GM18907 (cell line): Measurements from ENCODE around the gene KIFAP3.
"Not testable (repeated sequence)": the region's sequence is repeated elsewhere in the genome, so short reads cannot be mapped to it uniquely, and the experiment has no call there.

Experiments used
- ATAC-seq: cut with Tn5 transposase; IDR thresholded peaks from one replicate; pipeline ENCODE4 v1.9.1; 2021; ENCODE audit warnings: mild to moderate bottlenecking, moderate library complexity; ENCODE audit not compliant: unreplicated experiment

The KIFAP3 gene

DNA sequence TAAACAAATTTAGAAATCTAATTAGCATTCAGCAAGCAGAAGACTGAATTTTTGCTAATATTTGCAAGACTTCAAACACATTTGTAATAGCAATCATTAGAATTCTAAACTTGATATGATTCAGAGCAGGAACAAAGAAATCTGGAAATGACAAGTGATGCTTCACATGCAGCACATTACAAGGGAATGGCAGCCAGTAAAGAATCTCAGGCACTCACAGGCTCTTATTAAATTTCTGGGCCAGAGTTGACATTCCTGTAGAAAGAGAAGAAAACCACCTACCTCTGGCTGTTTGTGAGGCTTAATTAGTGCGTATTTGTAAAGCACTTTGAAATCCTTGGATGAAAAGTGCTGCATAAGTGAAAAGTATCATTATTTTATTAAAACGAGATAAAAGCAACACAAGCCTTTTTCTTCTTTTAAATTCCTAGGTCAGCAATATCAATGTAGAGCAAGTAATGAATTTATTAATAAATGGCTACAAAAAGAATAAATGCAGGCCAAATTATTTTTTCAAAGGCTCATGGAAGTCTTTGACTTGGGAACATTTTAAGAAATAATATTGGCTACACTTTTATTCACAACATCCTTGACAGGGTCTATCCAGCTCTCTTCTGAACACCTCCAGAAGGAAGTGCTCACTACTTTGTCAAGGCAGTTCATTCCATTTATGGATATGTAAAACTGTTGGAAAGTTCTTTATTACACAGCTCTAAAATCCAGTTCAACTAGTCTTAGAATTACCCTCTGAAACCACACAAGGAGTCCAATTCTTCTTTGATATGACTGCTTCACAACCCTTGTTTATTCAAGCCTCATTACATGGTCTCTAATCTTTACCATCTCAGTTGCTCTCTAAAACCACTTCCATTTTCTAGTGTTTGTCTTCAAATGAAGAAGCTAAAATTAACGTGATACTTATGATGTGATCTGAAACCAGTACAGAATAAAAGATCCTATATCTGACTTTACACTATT lies 148.7 kb downstream of the KIFAP3 start:
- ATAC-seq, result peak; percentile 54

DNA sequence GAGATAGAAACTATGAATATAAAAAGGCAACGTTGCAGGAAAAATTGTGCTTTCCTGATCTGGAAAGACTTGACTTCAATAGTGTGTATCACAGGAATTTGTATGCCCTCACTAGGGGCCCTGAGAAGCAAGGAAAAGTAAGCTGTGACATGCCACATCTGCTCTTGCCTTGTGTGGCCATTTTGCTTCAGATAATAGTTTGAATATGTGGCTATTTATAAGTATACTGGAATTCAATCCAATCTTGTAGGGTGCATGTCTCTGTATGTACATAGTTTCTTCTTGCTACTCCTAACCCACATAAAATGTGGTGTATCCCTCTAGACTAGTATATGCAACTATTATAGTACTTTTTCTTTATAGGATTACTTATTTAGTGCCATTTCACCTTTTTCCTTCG lies 149.7 kb downstream of the KIFAP3 start:
- ATAC-seq, result no peak

DNA sequence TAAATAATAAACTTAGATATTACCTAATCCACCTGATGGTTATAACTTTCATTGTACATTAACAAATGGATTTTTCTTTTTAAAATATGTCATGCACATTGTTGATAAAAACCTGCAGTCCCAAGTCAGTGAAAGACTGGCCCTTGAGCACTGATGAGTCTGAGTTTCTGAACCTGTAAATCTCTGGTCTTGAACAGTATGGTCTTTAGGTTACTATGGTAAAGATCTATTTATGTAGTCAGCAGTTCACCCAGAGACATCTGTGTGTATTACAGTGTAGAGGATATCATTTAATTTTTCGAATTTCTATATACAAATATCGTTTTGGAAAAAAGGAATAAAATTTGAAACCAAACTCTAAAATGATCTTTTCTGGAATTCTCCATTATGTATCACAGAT lies 150.4 kb downstream of the KIFAP3 start:
- no peak for ATAC-seq

DNA sequence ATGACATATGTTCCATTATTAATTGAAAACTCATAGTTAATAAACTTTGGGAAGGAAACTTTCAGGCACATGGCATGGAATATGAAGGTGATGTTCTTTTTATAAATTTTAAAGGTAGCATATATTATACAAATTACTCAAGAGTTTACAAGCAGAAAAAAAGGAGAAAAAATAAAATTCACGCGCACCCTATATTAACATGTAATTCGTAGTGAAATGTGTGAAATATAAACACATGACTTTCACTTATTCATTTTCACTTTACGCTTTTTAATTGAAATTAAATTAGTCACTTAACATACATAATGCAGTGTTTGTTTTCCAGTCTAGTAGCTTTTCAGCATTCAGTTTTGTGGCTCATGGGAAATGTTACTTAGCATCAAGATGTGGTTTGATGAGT lies 153.4 kb downstream of the KIFAP3 start:
- no peak for ATAC-seq

DNA sequence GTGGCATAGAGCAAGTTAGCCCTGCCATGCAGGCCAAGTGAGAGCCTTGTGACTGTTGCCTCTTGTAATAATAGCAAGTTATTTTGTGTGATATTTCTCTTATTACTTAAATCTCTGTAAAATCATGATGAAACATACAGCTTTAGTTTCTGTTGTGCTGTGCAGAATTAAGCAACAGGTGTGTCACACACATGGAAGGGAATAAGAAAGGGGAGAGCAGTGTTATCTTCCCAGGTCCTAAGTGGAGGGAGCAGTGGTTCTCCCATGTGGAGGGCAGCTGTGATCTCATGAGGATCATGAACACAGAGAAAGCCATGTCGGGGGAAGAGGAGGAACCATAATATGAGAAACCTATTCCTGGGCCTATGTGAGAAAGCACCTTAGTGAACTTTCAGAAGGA lies 155.6 kb downstream of the KIFAP3 start:
- ATAC-seq, result no peak

DNA sequence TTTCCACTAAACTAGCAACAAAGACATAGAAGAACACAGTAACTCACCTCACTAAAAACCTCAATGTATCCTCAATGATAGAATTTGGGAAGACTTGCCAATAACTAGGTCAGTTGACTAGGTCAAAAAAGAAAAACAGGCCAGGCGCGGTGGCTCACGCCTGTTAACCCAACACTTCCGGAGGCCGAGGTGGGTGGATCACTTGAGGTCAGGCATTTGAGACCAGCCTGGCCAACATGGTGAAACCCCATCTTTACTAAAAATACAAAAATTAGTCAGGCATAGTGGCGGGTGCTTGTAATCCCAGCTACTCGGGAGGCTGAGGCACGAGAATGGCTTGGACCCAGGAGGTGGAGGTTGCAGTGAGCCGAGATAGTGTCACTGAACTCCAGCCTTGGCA lies 156.3 kb downstream of the KIFAP3 start:
- ATAC-seq, result not testable (repeated sequence)

DNA sequence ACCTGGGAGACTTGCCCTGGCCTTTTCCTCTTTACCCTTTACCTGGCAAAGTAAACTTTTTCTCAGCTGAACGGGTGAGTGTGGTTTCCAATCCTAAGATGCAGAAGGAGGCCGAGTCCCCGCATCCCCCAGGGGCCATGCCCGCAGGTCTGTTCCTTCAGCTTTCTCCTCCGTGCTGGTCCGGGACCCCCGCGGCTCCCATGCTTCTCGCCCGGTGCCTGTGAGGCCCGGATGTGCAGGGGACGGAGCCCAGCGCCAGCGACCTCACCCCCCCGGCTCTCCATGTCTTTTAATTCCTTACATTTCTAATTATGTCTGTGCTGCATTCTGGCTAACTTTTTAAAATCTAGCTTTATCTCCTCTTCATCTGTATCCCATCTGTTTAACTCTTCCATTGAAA lies 159.3 kb downstream of the KIFAP3 start:
- no peak for ATAC-seq

DNA sequence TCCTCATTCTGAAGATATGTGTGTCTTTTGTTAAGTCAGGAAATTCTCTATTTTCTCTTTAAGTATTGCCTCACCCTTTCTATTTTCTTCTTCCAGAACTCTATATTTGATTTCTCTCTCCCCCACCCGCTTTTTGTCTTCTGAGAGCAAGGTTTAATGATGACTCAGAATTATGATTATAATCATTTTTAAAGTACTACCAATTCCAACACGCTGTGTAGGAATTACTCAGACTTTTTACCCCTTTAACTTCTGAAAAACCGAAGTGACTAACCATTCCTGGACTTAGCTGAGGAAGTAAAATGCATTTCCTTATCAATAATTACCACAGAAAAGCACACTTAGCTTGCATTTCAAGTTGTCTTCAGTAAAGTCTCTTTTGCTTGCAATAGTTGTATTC lies 160.0 kb downstream of the KIFAP3 start:
- no peak for ATAC-seq

DNA sequence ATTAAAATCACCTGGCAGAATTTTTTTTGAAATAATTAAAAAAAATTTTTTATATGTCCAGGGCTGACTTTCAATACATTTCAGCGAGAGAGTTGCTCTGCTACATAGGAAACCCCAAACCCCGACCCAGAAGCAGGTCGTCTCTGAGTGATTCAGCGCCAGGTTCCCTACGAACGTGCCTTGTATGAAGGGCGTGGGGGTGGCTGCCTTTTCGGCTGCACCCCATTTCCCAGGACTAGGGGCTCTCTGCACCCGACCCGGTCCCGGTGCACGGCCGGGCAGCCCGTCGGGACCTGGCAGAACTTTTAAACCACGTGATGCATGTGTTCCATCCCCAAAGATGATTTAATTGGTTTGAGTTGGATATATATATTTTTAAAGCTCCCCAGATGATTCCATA lies 165.0 kb downstream of the KIFAP3 start:
- ATAC-seq, result no peak

DNA sequence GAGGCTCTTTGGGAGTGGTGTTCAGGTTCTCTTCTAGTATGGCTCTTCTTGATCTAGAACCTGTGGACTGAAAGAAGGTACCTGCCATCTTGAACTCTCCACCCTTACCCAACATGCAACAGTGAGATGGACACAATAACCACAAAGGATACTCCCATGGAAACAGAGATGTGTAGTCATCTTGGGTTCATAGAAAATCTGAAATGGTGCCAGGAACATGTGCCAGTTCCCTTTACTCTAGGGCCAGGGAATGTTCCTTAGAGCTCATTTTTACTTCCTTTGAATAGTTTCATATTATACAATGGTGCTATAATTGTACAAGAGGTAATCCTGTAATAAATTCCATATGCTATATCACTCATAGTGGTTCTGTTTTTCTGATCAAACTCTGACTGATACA lies 167.6 kb downstream of the KIFAP3 start:
- ATAC-seq, result no peak

DNA sequence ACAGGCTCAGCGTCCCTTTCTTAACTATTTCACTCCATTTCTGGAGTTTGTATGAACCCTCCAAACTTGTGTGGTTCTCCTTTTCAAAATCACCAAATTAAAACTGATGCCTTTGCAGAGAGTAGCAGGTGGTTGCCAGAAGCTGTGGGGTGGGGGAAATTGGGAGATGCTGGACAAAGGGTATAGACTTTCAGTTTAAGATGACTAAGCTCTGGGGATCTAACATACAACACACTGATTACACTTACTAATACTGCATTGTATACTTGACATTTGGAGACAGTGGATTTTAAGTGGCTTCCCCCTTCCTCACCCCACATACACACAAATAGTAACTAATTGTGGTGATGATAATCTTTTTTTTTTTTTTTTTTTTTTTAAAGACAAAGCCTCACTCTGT lies 169.7 kb downstream of the KIFAP3 start:
- ATAC-seq, result no peak

DNA sequence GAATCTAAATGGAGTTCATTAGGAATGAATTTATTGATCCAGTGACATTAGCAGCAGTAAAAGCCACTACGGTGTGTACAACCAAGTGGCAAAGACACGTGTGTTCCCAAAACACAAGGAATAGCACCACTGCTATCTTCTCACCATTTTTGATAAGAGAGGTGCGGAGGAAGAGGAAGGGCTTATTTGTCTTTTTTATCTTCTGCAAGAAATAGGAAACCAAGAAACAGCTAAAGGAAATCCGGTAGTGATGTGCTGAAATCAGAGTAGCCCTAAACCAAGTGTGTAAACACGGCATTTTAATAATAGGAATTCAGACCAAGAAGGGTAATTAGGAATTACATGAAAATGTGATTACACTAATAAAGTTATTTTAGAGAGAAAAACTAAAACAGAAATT lies 171.7 kb downstream of the KIFAP3 start:
- no peak for ATAC-seq

DNA sequence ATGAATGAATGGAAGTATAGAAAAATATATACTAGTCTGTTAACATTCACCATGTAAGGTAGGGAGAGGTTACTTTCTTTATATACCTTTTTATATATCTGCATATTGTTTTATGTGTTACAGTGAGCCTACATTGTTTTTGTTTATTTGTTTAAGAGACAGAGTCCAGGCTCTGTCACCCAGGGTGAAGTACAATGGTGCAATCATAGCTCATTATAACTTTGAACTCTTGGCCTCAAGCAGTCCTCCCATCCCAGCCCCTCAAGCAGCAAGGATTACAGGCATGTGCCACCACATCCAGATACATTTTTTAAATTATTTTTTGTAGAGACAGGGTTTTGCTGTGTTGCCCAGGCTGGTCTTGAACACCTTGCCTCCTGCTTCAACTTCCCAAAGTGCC lies 173.4 kb downstream of the KIFAP3 start:
- no peak for ATAC-seq

DNA sequence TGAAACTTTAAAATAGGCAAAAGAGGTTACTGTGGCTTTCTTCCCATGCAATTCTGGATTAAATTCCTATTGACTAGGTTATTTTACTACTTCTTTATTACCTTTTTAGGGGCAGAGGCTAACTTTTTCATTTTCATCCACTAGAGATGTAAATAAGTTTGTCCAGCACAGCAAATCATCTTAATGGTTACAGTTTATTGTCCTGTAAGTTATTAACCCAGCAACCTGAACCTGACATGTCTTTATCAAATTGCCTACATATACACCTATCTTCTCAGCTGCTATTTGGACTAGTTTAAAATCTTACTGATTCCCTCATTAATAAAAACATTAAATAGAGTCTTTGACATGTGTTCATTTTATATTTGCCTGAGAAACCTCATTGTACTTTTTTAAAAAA lies 173.9 kb downstream of the KIFAP3 start:
- ATAC-seq, result no peak

DNA sequence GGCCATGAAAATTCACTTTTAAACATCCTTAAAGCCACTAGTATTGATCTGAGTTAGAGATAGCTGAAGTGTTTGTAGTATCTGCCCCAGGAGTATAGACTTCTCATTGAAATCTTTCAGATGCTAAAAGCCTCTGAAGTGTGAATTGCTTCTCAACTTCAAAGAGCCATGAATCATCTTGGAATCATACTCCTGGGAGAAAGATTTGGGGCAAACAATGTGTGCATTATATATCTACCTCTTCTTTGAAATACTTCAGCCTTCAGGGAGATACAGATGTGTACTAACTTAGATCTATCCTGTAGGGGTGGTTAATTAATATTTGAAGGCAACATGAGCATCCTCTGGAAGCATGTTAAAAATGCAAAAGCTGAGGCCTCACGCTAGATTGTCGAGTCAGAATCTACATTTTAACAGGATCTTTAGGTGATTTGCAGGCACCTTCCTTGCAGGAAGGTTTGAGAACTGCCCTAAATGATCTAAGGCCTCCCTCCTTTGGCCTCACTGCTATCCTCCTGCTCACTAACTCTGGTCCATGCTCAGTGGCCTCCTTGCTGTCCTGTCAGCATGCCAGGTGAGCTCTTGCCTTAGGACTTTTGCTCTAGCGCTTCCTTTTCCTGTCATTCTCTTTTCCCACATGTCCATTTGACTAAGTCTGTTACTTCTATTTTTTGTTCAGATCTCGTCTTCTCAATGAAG lies 174.8 kb downstream of the KIFAP3 start:
- no peak for ATAC-seq

DNA sequence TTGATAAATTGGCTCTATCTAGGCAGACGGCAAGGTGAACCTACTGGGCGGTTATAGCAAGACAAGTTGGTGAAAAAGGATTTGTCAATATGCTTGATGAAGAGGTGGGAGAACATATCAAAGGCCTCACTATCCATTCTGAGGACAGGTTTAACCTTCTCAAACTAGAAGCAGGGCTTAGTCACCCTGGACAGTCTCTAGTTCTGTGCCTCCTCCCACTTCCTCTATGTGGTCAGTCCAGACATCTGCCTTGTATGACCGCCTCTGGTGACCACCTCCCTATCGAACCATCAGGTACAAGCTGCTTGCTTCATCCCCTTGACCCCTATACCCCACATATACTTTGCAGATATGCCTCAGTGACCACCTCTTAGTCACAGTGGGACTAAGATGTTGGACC lies 178.5 kb downstream of the KIFAP3 start:
- no peak for ATAC-seq

DNA sequence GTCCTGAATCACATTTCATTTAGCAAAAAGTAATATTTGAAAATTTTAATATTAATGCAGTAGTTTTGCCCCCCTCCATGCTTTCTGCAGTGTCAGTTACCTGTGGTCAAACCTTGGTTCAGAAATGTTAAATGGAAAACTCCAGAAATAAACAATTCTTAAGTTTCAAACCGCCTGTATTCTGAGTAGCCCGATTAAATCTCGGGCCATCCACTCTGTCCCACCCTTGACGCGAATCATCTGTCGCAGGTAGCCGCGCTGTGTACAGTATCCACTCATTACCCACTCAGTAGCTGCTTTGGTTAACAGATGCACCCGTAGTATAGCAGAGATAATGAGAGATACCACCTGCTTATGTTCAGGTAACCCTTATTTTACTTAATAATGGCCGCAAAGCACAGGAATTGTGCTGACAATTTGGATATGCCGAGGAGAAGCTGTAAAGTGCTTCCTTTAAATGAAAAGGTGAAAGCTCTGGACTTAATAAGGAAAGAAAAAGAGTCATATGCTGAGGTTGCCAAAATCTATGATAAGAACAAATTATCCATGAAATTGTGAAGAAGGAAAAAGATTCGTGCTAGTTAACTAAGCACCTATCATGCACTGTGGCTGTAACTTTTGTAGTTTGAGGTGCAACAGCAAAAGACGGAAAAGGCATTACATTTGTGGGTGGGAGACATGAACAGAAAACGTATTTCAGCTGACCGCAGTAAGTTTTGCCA lies 179.9 kb downstream of the KIFAP3 start:
- ATAC-seq, result no peak

DNA sequence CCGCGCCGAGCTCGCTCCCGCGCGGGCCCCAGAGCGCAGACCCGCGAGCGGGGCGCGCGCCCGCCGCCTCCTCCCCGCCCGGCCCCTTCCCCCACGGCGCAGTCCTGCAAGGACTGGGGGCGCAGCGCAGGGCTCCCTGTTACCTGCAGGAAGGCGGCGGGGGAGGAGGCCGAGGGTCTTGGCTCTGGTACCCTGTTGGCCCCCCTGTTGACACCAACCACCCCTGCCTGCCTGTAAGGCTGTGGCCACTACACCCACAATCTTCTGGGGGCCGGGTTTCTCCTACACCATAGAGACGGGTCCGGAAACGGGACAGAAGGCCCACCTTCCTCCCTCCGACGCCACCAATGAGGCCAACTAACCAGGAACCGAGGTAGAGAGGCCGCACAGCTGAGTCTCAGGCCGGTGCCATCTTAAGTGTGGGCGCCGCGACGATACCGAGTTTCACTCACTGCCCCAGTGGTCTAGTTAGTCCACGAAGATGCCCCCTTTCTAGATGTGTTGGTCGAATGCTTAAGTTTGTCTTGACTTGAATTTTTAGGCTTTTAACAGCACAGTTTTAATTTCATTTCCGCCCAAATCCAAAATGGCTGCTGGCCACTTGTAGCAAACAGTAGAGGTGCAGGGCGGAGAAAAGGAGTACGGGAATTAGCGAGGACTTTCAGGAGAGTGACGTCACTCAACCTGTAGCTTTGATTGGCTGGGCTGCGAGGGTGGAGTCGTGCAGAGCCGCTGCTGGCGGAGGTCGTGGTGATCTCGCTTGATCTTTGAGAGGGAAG lies 180.7 kb downstream of the KIFAP3 start, which contains the start of gene SCYL3:
Gene SCYL3 (minus strand): TSS at position 252 of the 779 bp plus-strand sequence. CDS start 5,056 bp downstream, outside the sequence.
- peak; percentile 90 for ATAC-seq

DNA sequence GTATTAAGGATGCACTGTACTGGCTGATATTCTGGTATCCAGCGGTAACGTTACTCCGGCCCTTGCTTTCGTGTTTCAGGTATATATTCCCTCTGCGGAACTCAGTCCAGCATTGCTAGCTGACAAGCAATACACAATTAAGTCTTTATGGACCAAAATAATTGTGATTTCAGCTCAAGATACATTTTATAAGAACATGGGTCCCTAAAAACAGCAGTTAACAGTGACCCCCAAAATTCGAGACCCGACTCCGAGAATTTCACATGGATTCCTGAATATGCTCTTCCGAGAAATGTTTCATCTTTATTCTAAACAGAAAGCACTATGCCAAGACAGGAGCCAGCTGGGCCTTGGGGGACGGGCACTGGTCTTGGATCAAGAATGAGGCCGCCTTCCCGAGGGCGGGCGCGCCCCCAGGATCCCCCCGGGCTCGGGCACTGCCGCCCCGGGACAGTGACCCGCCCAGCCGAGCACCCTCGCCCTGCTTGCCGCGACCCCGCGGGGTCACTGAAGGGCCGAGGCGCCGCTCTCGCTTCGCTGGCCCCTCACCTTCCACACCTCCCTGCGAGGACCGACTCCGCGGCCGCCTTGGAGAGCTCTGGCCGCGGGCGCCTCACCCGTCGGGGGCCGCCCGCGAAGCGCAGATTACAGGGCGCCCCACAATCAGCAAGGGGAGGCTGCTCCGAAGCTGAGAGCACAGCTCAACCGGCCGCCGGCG lies 181.4 kb downstream of the KIFAP3 start:
- peak; percentile 21 for ATAC-seq
